HepG2 (cell line): Measurements from ENCODE around the gene SORD. TPM values are rescaled to one million over a fixed set of nuclear protein-coding genes. Genes with fewer than 3 reads are reported as not detected.

Experiments
- ATF7-NPFF ChIP-seq: sonication (generic); formaldehyde crosslinking; IDR thresholded peaks from 2 replicates; pipeline ENCODE4 v1.8.1; 2023; ENCODE audit warnings: mild to moderate bottlenecking, low read depth, missing genetic modification reagents, moderate library complexity
- GABPB1 ChIP-seq: IDR thresholded peaks from 2 replicates; pipeline ENCODE4 v1.6.1; 2016; ENCODE audit warnings: mild to moderate bottlenecking, missing genetic modification reagents, moderate library complexity, missing compliant biosample characterization
- JUN ChIP-seq: sonication (generic); formaldehyde crosslinking; IDR thresholded peaks from 2 replicates; pipeline ENCODE4 v1.4.0; 2020; ENCODE audit warnings: mild to moderate bottlenecking, missing genetic modification reagents
- KDM2A ChIP-seq: sonication (generic); formaldehyde crosslinking; IDR thresholded peaks from 2 replicates; pipeline ENCODE4 v1.4.0; 2020; ENCODE audit warnings: low read depth, missing genetic modification reagents, borderline replicate concordance
- SIX4 ChIP-seq: sonication (generic); formaldehyde crosslinking; IDR thresholded peaks from 2 replicates; pipeline ENCODE4 v1.4.0; 2020; ENCODE audit warnings: missing genetic modification reagents
- ZNF317 ChIP-seq: sonication (generic); formaldehyde crosslinking; IDR thresholded peaks from 2 replicates; pipeline ENCODE4 v1.5.0; 2020; ENCODE audit warnings: mild to moderate bottlenecking, missing genetic modification reagents
- ZNF33B ChIP-seq: sonication (generic); formaldehyde crosslinking; IDR thresholded peaks from 2 replicates; pipeline ENCODE4 v1.5.1; 2020; ENCODE audit warnings: mild to moderate bottlenecking, missing genetic modification reagents
- ZNF34 ChIP-seq: sonication (generic); formaldehyde crosslinking; IDR thresholded peaks from 2 replicates; pipeline ENCODE4 v1.4.0; 2020; ENCODE audit warnings: mild to moderate bottlenecking, missing genetic modification reagents, borderline replicate concordance
- ZNF569 ChIP-seq: sonication (generic); formaldehyde crosslinking; IDR thresholded peaks from 2 replicates; pipeline ENCODE4 v1.5.0; 2020; ENCODE audit warnings: mild to moderate bottlenecking, missing genetic modification reagents, moderate library complexity, borderline replicate concordance
- ZNF724P ChIP-seq: sonication (generic); formaldehyde crosslinking; IDR thresholded peaks from 2 replicates; pipeline ENCODE4 v1.8.0; 2022; ENCODE audit warnings: missing genetic modification reagents, borderline replicate concordance
- polyA plus RNA-seq, 8 experiments: library from polyadenylated mRNA; depleted of rRNA in 3 of 8; stranded (reverse) in 7 of 8; unstranded in 1 of 8; fragments of >200 nt; fragmentation: Illumina TruSeq in 4 of 8; extraction: Trizol in 4 of 8; gene quantifications; 2 replicates each; pipeline versions ENCODE4 v1.2.1 to v1.2.3, GENCODE V29; 2011 to 2016; ENCODE audit warnings: low read depth in 4 of 8, missing spikeins in 1 of 8, mixed read lengths in 1 of 8; ENCODE audit not compliant: insufficient read depth in 1 of 8
- total RNA-seq, 5 experiments: library from RNA; depleted of rRNA; stranded (reverse); fragments of >200 nt; fragmentation: Illumina TruSeq; extraction: Trizol; gene quantifications; 2 replicates each; pipeline ENCODE4 v1.2.3, GENCODE V29; 2016; ENCODE audit warnings: low read depth in 1 of 5
- TF ChIP-seq, protein P1 (sequence below), 2 experiments: sonication (generic) in 1 of 2; formaldehyde crosslinking in 1 of 2; IDR thresholded peaks; 2 replicates each; pipeline versions ENCODE4 v1.6.1 to v1.9.0; 2014 to 2022; ENCODE audit warnings: antibody characterized with exemption in 1 of 2, borderline replicate concordance in 1 of 2, inconsistent platforms in 1 of 2, low read depth in 1 of 2, missing genetic modification reagents in 1 of 2
- TF ChIP-seq, protein P2 (sequence below): sonication (generic); formaldehyde crosslinking; IDR thresholded peaks from 2 replicates; pipeline ENCODE4 v1.4.0; 2020; ENCODE audit warnings: missing genetic modification reagents
- TF ChIP-seq, protein P3 (sequence below): sonication (generic); formaldehyde crosslinking; IDR thresholded peaks from 2 replicates; pipeline ENCODE4 v1.4.0; 2020; ENCODE audit warnings: missing genetic modification reagents
- TF ChIP-seq, protein P4 (sequence below): sonication (generic); IDR thresholded peaks from 2 replicates; pipeline ENCODE4 v1.6.1; 2016; ENCODE audit warnings: low read depth, borderline replicate concordance
- TF ChIP-seq, protein P5 (sequence below): IDR thresholded peaks from 2 replicates; pipeline ENCODE4 v1.6.1; 2016; ENCODE audit warnings: missing genetic modification reagents, missing compliant biosample characterization
- TF ChIP-seq, protein P6 (sequence below): sonication (generic); formaldehyde crosslinking; IDR thresholded peaks from 2 replicates; pipeline ENCODE4 v1.8.1; 2023; ENCODE audit warnings: mild to moderate bottlenecking, missing genetic modification reagents

Gene SORD
- total and polyA plus RNA-seq, 2 of the 13 experiments (the other 11 are each of a cell fraction or from before 2014, with no cell fraction given), result 59.1 to 95.3 TPM

DNA sequence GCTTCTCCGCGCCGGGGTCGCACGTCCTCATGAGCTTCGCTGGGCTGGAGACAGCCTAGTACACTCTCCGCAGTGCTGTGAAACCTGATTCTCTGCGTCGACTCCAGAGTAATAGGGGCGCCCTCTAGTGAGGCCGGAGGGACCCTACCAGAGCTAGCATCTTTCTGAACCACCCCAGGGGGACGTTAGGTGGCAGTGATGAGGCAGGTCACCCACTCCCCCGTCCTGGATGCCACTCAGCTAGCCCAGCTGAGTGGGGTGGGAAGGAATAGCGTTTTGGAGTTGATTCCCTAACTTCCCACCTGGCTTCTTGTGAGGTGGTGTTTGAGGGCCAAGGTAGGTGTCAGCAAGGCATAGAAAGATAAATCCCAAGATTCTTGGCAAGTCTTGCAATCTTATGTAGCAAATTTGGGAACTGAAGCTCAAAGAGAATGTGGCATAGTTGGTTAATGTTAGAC, 95.2 kb downstream of the SORD start (continued):
- TF ChIP-seq, protein P1, sequence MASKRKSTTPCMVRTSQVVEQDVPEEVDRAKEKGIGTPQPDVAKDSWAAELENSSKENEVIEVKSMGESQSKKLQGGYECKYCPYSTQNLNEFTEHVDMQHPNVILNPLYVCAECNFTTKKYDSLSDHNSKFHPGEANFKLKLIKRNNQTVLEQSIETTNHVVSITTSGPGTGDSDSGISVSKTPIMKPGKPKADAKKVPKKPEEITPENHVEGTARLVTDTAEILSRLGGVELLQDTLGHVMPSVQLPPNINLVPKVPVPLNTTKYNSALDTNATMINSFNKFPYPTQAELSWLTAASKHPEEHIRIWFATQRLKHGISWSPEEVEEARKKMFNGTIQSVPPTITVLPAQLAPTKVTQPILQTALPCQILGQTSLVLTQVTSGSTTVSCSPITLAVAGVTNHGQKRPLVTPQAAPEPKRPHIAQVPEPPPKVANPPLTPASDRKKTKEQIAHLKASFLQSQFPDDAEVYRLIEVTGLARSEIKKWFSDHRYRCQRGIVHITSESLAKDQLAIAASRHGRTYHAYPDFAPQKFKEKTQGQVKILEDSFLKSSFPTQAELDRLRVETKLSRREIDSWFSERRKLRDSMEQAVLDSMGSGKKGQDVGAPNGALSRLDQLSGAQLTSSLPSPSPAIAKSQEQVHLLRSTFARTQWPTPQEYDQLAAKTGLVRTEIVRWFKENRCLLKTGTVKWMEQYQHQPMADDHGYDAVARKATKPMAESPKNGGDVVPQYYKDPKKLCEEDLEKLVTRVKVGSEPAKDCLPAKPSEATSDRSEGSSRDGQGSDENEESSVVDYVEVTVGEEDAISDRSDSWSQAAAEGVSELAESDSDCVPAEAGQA (IDR thresholded peaks at IDR 0.05; ENCODE audit: low read depth), result no peak
- TF ChIP-seq, protein P1 (CRISPR knock-in tag; IDR thresholded peaks at IDR 0.05; ENCODE audit: borderline replicate concordance), result no peak
- TF ChIP-seq, protein P2, sequence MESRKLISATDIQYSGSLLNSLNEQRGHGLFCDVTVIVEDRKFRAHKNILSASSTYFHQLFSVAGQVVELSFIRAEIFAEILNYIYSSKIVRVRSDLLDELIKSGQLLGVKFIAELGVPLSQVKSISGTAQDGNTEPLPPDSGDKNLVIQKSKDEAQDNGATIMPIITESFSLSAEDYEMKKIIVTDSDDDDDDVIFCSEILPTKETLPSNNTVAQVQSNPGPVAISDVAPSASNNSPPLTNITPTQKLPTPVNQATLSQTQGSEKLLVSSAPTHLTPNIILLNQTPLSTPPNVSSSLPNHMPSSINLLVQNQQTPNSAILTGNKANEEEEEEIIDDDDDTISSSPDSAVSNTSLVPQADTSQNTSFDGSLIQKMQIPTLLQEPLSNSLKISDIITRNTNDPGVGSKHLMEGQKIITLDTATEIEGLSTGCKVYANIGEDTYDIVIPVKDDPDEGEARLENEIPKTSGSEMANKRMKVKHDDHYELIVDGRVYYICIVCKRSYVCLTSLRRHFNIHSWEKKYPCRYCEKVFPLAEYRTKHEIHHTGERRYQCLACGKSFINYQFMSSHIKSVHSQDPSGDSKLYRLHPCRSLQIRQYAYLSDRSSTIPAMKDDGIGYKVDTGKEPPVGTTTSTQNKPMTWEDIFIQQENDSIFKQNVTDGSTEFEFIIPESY (CRISPR knock-in tag), result peak; percentile 87
- TF ChIP-seq ZNF724P (CRISPR knock-in tag) (no peak), KDM2A (peak; percentile 68; the same call in 1 of the 2 replicates), JUN (CRISPR knock-in tag) (no peak), ATF7-NPFF (no peak), GABPB1 (CRISPR knock-in tag) (peak; percentile 29), ZNF569 (CRISPR knock-in tag) (no peak), ZNF317 (CRISPR knock-in tag) (no peak), ZNF34 (CRISPR knock-in tag) (no peak), ZNF33B (CRISPR knock-in tag) (peak; percentile 68; the same call in 1 of the 2 replicates), SIX4 (CRISPR knock-in tag) (peak; percentile 94)
- TF ChIP-seq, protein P3, sequence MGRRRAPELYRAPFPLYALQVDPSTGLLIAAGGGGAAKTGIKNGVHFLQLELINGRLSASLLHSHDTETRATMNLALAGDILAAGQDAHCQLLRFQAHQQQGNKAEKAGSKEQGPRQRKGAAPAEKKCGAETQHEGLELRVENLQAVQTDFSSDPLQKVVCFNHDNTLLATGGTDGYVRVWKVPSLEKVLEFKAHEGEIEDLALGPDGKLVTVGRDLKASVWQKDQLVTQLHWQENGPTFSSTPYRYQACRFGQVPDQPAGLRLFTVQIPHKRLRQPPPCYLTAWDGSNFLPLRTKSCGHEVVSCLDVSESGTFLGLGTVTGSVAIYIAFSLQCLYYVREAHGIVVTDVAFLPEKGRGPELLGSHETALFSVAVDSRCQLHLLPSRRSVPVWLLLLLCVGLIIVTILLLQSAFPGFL (CRISPR knock-in tag), result no peak
- TF ChIP-seq, protein P4, sequence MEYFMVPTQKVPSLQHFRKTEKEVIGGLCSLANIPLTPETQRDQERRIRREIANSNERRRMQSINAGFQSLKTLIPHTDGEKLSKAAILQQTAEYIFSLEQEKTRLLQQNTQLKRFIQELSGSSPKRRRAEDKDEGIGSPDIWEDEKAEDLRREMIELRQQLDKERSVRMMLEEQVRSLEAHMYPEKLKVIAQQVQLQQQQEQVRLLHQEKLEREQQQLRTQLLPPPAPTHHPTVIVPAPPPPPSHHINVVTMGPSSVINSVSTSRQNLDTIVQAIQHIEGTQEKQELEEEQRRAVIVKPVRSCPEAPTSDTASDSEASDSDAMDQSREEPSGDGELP, result peak; percentile 35; the same call in 1 of the 2 replicates
- TF ChIP-seq, protein P5, sequence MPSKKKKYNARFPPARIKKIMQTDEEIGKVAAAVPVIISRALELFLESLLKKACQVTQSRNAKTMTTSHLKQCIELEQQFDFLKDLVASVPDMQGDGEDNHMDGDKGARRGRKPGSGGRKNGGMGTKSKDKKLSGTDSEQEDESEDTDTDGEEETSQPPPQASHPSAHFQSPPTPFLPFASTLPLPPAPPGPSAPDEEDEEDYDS (CRISPR knock-in tag), result 0 out of 2 replicates have a peak, but pooled peaks have one; percentile 27
- TF ChIP-seq, protein P6, sequence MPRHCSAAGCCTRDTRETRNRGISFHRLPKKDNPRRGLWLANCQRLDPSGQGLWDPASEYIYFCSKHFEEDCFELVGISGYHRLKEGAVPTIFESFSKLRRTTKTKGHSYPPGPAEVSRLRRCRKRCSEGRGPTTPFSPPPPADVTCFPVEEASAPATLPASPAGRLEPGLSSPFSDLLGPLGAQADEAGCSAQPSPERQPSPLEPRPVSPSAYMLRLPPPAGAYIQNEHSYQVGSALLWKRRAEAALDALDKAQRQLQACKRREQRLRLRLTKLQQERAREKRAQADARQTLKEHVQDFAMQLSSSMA (CRISPR knock-in tag), result no peak
